ENCODE results near the gene CXCR4. TPM values are rescaled to one million over a fixed set of nuclear protein-coding genes. Genes with fewer than 3 reads are reported as not detected.

The CXCR4 gene
- total RNA-seq, 2 donors from 2014 or later, result 221 to 338 TPM

DNA sequence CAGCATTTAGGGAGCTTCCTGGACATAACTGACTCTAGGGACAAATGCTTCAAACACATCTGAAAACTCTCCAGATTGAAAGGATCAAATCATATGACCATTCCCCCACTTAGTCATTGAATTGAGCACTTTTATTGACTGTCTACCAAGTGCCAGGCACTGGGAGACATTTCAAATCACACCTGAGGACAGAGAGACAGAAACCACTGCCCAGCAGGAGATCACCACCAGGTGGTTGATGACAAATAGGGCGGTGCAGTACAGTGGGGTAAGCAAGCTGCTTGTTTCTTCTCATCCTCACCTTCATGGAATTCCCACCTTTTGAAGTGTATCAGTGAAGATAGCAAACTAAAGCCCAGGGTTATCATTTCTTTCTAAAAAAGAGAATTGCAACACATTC lies 19.0 kb upstream of the CXCR4 start:
- H3K4me3 Mint-ChIP-seq, result peak overlapping the region; percentile 65 to 76
- DNase-seq (peak in 1 of 2 donors; percentile 24), ATAC-seq (replicated peaks in 1 of 2) (no peak)
- H3K27ac Mint-ChIP-seq, result peak overlapping the region; percentile 20
- H3K27me3 Mint-ChIP-seq (ENCODE audit: low read depth), result peaks cover 36% of the 10 kb centered on the region
- peaks cover 1 to 2% of the 10 kb centered on the region in 2 donors for H3K36me3 Mint-ChIP-seq (ENCODE audit: insufficient read depth in 2 of 2)
- peaks cover 92% of the 10 kb centered on the region for H3K4me1 Mint-ChIP-seq (ENCODE audit: low read depth)
- peaks cover 0 to 2% of the 10 kb centered on the region in 2 donors for H3K9me3 Mint-ChIP-seq

DNA sequence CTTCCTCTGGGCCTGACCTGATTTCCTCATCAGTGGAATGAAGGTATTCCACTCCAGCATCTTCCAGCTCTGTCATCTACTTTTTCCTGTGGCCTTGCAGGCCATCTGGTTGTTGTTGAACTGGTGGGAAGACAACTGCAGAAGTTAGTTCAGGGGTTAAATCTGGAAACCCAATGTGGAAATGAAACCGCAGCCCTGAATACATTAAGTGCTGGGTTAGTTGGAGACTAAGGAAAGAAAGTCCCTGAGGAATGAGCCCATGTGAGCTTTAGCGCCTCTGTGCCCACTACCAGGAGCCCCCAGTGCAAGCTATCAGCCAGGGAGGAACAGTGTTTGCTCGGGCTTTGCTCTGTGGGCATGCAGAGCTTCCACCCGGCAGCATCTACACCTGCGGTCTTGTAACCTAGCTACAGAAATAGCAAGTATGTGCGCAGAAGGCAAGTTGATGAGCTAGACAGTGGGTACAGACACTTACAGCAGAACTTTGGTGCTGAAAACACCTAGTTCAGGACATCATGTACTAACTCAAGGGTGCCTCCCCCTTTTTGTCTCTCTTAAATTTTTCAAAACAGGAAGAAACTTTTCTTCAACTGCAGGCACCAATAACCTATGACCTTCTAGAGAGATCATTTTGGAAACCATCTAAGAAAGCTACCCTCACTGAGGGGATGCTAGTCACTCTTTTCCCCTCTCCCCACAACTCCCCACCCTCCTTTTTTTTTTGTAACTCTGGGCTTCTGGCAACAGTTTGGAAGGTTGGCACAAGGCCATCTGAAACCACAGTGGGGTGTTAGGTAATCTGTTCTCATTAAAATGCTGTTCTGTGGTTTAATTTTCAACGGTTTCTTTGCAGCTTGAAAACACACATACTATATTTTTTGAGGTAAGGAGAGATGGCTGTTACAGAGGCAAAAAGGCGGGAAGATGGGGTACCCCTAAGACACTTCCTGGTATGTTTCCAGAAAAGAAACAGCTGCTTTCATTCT lies 18.3 kb upstream of the CXCR4 start:
- H3K27me3 Mint-ChIP-seq (ENCODE audit: low read depth), result peaks cover 31% of the 10 kb centered on the region

DNA sequence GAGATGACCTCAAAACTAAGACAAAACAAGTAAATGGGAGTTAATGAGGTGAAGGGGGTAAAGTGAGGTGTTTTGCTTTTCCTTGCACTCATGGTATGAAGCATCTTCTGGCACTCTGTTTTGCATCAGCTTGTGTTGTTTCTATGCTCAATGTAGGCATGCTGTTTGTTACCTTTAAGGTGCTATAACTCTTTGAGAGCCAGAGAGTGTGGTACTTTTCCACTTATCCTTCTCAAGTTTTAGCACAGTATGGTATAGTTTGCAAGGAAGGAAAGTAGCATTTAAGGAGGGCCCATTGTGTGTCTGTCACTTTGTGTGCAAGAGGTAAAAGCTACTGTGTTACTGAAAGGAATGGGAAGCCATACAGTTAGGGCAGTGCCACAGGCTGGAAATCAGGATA lies 17.5 kb upstream of the CXCR4 start:
- H3K36me3 Mint-ChIP-seq (ENCODE audit: insufficient read depth in 2 of 2), result peaks cover 1 to 2% of the 10 kb centered on the region in 2 donors
- no peak overlapping the region for H3K27ac Mint-ChIP-seq
- ATAC-seq (replicated peaks in 1 of 2) (no peak), DNase-seq (no peak)
- H3K4me1 Mint-ChIP-seq (ENCODE audit: low read depth), result peaks cover 97% of the 10 kb centered on the region
- peaks cover 0 to 2% of the 10 kb centered on the region in 2 donors for H3K9me3 Mint-ChIP-seq
- peaks cover 27% of the 10 kb centered on the region for H3K27me3 Mint-ChIP-seq (ENCODE audit: low read depth)
- peak overlapping the region; percentile 65 to 76 for H3K4me3 Mint-ChIP-seq

More for the DNA sequence above, 18.3 kb upstream of the CXCR4 start:
- DNase-seq, result peak; percentile 71 to 78
- Mint-ChIP-seq H3K27ac (peak overlapping the region; percentile 20), H3K4me1 (ENCODE audit: low read depth) (peaks cover 92% of the 10 kb centered on the region), H3K4me3 (peak overlapping the region; percentile 65 to 76), H3K36me3 (ENCODE audit: insufficient read depth in 2 of 2) (peaks cover 1 to 2% of the 10 kb centered on the region in 2 donors), H3K9me3 (peaks cover 0 to 2% of the 10 kb centered on the region in 2 donors)
- peak; percentile 63 to 65 for ATAC-seq (replicated peaks in 1 of 2)

DNA sequence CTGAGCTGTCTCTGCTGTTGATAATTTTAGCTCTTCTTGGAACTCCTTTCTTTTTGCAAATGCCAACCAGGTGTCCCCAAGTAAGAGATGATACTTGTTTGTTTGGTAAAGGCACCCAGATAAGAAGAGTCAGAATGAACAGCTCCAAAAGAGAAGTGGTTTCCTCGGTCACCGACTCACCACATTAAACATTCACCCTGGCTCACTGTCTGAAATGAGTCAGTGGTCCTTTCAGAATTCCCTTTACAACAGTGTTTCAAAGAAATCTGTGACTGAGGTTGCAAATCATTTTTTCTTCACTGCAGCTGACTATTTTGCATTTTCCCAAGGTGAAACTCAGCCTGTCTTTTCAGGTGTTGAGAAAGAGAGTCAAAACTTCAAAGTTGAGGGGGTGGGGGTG lies 16.2 kb upstream of the CXCR4 start:
- peaks cover 1 to 2% of the 10 kb centered on the region in 2 donors for H3K36me3 Mint-ChIP-seq (ENCODE audit: insufficient read depth in 2 of 2)
- peaks cover 100% of the 10 kb centered on the region for H3K4me1 Mint-ChIP-seq (ENCODE audit: low read depth)
- H3K4me3 Mint-ChIP-seq, result peak overlapping the region; percentile 76 to 92
- ATAC-seq (replicated peaks in 1 of 2) (peak; percentile 38 to 39), DNase-seq (peak; percentile 76 to 81)
- H3K27ac Mint-ChIP-seq, result peak overlapping the region; percentile 79
- H3K9me3 Mint-ChIP-seq, result peaks cover 0 to 2% of the 10 kb centered on the region in 2 donors
- peaks cover 24% of the 10 kb centered on the region for H3K27me3 Mint-ChIP-seq (ENCODE audit: low read depth)

DNA sequence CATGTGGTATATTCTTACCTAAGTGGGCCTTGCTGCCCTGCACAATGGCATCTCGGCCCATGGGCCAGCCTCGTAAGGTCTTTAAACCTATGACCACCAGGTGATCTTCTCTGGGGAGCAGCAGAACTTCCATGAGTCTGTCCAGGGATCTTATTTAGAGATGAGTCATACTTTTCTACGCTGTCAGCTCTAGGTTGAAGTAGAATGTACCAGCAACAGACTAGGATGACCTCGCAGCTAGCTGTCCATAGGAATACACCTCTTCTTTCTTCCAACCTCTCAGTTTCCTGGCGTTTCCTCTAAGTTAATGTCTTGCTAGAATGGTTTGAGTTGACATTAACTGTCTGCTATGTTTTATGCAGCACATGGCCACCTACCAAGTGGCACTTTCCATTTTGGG lies 15.6 kb upstream of the CXCR4 start:
- H3K9me3 Mint-ChIP-seq, result peaks cover 0 to 2% of the 10 kb centered on the region in 2 donors
- peaks cover 1 to 5% of the 10 kb centered on the region in 2 donors for H3K36me3 Mint-ChIP-seq (ENCODE audit: insufficient read depth in 2 of 2)

DNA sequence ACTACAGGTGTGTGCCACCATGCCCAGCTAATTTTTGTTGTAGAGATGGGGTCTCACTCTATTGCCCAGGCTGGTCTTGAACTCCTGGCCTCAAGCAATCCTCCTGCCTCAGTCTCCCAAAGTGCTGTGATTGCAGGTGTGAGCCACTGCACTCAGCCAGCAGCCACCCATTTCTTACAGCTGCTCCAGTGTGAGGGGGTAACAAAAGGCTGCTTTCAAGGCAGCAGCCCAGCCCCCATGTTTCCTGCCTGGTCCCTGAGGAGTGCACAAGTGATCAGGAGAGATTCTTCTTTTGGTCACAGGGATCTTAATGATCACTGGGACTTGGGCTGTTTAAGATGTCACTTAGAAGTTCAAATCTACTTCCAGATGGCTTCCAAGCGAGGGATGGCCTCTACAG lies 15.2 kb upstream of the CXCR4 start:
- Mint-ChIP-seq H3K36me3 (ENCODE audit: insufficient read depth in 2 of 2) (peaks cover 1 to 5% of the 10 kb centered on the region in 2 donors), H3K27me3 (ENCODE audit: low read depth) (peaks cover 24% of the 10 kb centered on the region), H3K4me1 (ENCODE audit: low read depth) (peaks cover 100% of the 10 kb centered on the region), H3K27ac (peak overlapping the region; percentile 87), H3K4me3 (peak overlapping the region; percentile 76 to 92), H3K9me3 (peaks cover 0 to 2% of the 10 kb centered on the region in 2 donors)
- no peak for DNase-seq
- ATAC-seq (replicated peaks in 1 of 2), result no peak

More for the DNA sequence above, 15.6 kb upstream of the CXCR4 start:
- H3K4me1 Mint-ChIP-seq (ENCODE audit: low read depth), result peaks cover 100% of the 10 kb centered on the region
- H3K27me3 Mint-ChIP-seq (ENCODE audit: low read depth), result peaks cover 25% of the 10 kb centered on the region
- ATAC-seq (replicated peaks in 1 of 2) (no peak), DNase-seq (no peak)
- peak overlapping the region; percentile 76 to 92 for H3K4me3 Mint-ChIP-seq
- peak overlapping the region; percentile 79 for H3K27ac Mint-ChIP-seq

DNA sequence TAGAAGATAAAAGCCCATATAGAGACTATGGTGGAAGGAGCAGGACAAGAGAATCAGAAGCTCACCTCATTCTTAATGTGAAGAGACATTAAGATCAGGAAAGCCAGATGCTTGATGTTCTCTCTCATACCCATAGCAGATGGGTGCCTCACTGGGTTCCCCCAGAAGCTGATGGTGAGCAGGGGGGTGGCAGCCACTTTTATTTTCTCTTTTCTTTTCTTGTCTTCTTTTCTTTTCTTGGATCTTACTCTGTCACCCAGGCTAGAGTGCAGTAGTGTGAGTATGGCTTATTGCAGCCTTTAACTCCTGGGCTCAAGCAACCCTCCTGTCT lies 14.8 kb upstream of the CXCR4 start:
- Mint-ChIP-seq H3K4me1 (ENCODE audit: low read depth) (peaks cover 100% of the 10 kb centered on the region), H3K4me3 (peak overlapping the region; percentile 76 to 92), H3K27ac (peak overlapping the region; percentile 87), H3K27me3 (ENCODE audit: low read depth) (peaks cover 20% of the 10 kb centered on the region), H3K9me3 (peaks cover 0 to 2% of the 10 kb centered on the region in 2 donors), H3K36me3 (ENCODE audit: insufficient read depth in 2 of 2) (peaks cover 1 to 5% of the 10 kb centered on the region in 2 donors)
- DNase-seq (peak; percentile 43 to 44), ATAC-seq (replicated peaks in 1 of 2) (peak; percentile 20 to 25)

DNA sequence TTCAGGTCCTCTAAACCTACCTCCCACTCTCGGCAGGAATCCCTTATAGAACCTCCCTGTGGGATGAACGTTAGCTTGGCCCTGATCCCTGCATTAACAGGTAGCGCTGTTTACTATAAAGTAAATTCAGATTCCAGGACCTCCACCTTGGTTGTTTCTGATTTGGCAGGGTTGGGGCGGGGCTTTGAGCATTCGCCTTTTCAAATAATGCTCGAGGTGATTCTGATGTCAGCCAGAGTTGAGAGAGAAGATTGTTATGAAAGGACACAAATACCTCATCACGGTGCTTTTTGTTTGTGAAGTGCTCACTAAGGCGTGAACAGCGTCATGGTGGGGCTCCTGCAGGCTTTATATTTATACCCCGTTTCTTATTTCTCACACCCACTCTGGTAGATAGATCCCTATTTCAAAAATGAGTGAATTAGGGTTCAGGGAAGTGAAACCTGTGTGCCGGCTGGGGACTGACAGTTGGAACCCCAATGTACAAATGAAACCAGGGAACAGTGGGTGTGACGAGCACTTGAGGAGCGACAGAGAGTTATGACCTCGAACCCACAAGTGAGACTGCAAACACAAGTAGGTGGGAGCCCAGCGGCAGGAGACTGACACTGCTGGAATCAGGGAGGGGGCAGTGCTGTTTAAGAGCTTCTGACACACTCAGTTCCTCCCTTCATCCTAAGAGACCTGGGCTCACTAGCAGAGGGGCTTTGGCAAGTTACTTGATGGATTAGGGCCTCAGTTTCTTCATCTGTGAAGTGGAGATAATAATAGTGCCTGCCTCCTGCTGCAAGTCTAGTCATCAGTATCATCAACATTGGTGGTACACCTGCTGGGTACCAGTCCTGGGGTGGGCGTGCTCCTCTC lies 14.2 kb upstream of the CXCR4 start:
- H3K27ac Mint-ChIP-seq, result peak overlapping the region; percentile 87
- H3K4me1 Mint-ChIP-seq (ENCODE audit: low read depth), result peaks cover 99% of the 10 kb centered on the region
- DNase-seq (peak; percentile 80 to 81), ATAC-seq (replicated peaks in 1 of 2) (peak; percentile 61 to 63)
- H3K4me3 Mint-ChIP-seq, result peak overlapping the region; percentile 76 to 92
- H3K36me3 Mint-ChIP-seq (ENCODE audit: insufficient read depth in 2 of 2), result peaks cover 1 to 3% of the 10 kb centered on the region in 2 donors
- peaks cover 14% of the 10 kb centered on the region for H3K27me3 Mint-ChIP-seq (ENCODE audit: low read depth)
- H3K9me3 Mint-ChIP-seq, result peaks cover 0 to 2% of the 10 kb centered on the region in 2 donors

DNA sequence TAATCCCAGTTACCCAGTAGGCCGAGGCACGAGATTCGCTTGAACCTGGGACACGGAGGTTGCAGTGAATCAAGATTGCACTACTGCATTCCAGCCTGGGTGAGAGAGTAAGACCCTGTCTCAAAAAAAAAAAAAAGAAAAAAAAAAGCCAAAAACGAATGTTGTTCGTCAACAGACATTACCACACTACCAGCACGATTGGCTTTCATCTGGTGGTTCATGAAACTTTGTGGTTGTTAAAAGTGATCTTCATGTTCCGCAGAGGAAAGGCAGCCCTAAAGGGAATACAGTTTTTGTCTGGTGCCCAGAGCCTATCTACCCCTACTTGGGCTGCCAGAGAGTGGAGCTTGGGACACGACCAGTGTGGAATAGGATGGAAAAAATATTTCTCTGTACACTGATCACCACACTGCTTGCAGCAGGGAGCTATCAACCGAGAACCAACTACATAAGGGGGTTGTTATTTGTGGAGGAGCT lies 13.6 kb upstream of the CXCR4 start:
- H3K27me3 Mint-ChIP-seq (ENCODE audit: low read depth), result peaks cover 12% of the 10 kb centered on the region

DNA sequence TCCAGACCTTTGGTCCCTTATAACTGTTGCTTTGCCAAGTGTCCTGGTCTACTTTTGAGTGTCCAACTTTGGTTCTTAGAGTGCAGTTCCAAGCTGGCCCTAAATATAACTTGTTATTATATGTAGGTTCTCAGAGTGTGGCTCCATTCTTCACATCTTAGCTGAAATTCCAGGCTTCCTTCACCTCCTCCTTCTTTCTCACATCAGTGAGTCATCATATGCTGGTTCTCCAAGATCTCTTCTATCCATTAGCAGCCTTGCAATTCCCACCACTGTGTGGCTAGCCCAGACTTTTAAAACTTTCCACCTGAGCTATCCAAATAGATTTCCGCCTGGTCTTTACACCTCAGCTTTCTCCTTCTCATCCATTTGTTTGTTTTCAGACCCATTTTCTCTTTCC lies 12.6 kb upstream of the CXCR4 start:
- H3K27ac Mint-ChIP-seq, result peak overlapping the region; percentile 5
- peaks cover 1 to 3% of the 10 kb centered on the region in 2 donors for H3K36me3 Mint-ChIP-seq (ENCODE audit: insufficient read depth in 2 of 2)
- ATAC-seq (replicated peaks in 1 of 2), result no peak
- H3K27me3 Mint-ChIP-seq (ENCODE audit: low read depth), result peaks cover 15% of the 10 kb centered on the region
- H3K9me3 Mint-ChIP-seq, result peaks cover 0 to 2% of the 10 kb centered on the region in 2 donors
- H3K4me1 Mint-ChIP-seq (ENCODE audit: low read depth), result peaks cover 96% of the 10 kb centered on the region
- peak overlapping the region; percentile 76 to 92 for H3K4me3 Mint-ChIP-seq
- no peak for DNase-seq

More for the DNA sequence above, 13.6 kb upstream of the CXCR4 start:
- Mint-ChIP-seq H3K4me3 (peak overlapping the region; percentile 76 to 92), H3K9me3 (peaks cover 0 to 2% of the 10 kb centered on the region in 2 donors), H3K27ac (peak overlapping the region; percentile 87), H3K36me3 (ENCODE audit: insufficient read depth in 2 of 2) (peaks cover 1 to 3% of the 10 kb centered on the region in 2 donors), H3K4me1 (ENCODE audit: low read depth) (peaks cover 96% of the 10 kb centered on the region)
- ATAC-seq (replicated peaks in 1 of 2), result peak; percentile 28 to 37
- DNase-seq, result peak; percentile 50 to 64

DNA sequence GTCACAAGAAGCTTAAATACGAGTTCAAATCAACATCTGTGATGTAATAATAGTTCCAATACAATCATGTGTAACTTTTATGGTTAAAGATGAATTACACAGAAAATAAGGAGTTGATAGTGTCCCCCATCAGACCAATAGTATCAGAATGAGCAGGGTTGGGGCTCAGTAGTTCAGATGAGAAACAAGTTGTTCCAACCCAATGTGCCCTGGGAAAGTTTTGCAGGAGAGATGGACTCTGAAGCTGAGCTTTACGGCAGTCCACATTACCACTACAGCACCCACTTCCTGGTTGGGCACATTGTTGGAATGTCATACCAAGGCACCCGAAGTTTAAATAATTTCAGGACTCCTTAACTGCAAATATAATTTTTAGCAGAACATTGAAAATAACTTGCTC lies 12.1 kb upstream of the CXCR4 start:
- Mint-ChIP-seq H3K36me3 (ENCODE audit: insufficient read depth in 2 of 2) (peaks cover 1 to 3% of the 10 kb centered on the region in 2 donors), H3K9me3 (peaks cover 0 to 2% of the 10 kb centered on the region in 2 donors), H3K4me3 (peak overlapping the region; percentile 83 to 92), H3K4me1 (ENCODE audit: low read depth) (peaks cover 96% of the 10 kb centered on the region), H3K27ac (peak overlapping the region; percentile 88), H3K27me3 (ENCODE audit: low read depth) (peaks cover 15% of the 10 kb centered on the region)
- DNase-seq (no peak), ATAC-seq (replicated peaks in 1 of 2) (no peak)

DNA sequence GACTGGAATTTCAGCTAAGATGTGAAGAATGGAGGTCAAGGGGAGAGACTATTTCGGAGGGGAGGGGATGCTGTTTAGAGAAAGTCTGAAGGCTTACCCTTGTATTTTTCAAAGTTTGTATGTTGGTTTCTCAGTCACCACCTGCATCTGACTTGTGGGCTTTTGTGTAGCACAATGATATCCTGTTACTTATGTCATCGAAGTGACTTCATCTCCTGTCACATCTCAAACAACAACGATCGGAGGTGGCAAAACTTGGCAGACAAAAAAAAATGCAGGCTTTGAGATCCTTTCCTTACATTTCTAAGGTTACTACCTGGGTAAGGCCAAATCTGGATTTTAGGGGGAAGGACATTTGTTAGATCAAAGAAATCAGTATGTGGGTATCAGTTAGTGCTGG lies 11.7 kb upstream of the CXCR4 start:
- DNase-seq, result peak; percentile 37 to 39
- H3K27ac Mint-ChIP-seq, result peak overlapping the region; percentile 88
- peaks cover 0 to 2% of the 10 kb centered on the region in 2 donors for H3K9me3 Mint-ChIP-seq
- peaks cover 1 to 3% of the 10 kb centered on the region in 2 donors for H3K36me3 Mint-ChIP-seq (ENCODE audit: insufficient read depth in 2 of 2)
- H3K4me1 Mint-ChIP-seq (ENCODE audit: low read depth), result peaks cover 96% of the 10 kb centered on the region
- ATAC-seq (replicated peaks in 1 of 2), result peak in 1 of 2 donors; percentile 15
- H3K4me3 Mint-ChIP-seq, result peak overlapping the region; percentile 83 to 92
- H3K27me3 Mint-ChIP-seq (ENCODE audit: low read depth), result peaks cover 15% of the 10 kb centered on the region
